BLaER1 (cell line): ENCODE data around the gene PRKG1.

ENCODE experiments used
- H3K27ac ChIP-seq: shearing (Covaris generic); formaldehyde crosslinking; 2 replicates; pipeline ENCODE4 v1.8.1; 2022
- H3K27me3 ChIP-seq: shearing (Covaris generic); formaldehyde crosslinking; 2 replicates; pipeline ENCODE4 v1.8.1; 2022
- H3K36me3 ChIP-seq: shearing (Covaris generic); formaldehyde crosslinking; 2 replicates; pipeline ENCODE4 v1.8.1; 2022
- H3K4me1 ChIP-seq: shearing (Covaris generic); formaldehyde crosslinking; 2 replicates; pipeline ENCODE4 v1.8.1; 2022
- H3K4me2 ChIP-seq: shearing (Covaris generic); formaldehyde crosslinking; 2 replicates; pipeline ENCODE4 v1.8.1; 2022
- H3K4me3 ChIP-seq: shearing (Covaris generic); formaldehyde crosslinking; 2 replicates; pipeline ENCODE4 v1.8.1; 2022
- H3K9ac ChIP-seq: shearing (Covaris generic); formaldehyde crosslinking; 2 replicates; pipeline ENCODE4 v1.8.1; 2022
- H3K9me3 ChIP-seq: shearing (Covaris generic); formaldehyde crosslinking; 2 replicates; pipeline ENCODE4 v1.8.1; 2022
- H4K20me1 ChIP-seq: shearing (Covaris generic); formaldehyde crosslinking; 2 replicates; pipeline ENCODE4 v1.8.1; 2022
- Cebpa-rat ChIP-seq: shearing (Covaris generic); IDR thresholded peaks from 2 replicates; pipeline ENCODE4 v1.8.1; 2022

The PRKG1 gene

GRCh38 chr10:51405580-51406351 lies 331.5 kb downstream of the PRKG1 start:
- Histone ChIP-seq H3K36me3 (no peaks in the 10 kb centered on the region), H3K27ac (no peak overlapping the region), H3K4me1 (no peaks in the 10 kb centered on the region), H3K4me2 (no peak overlapping the region), H3K9ac (no peak overlapping the region), H3K9me3 (no peaks in the 10 kb centered on the region), H4K20me1 (no peaks in the 10 kb centered on the region), H3K4me3 (no peak overlapping the region), H3K27me3 (no peaks in the 10 kb centered on the region)
- no peak for TF ChIP-seq Cebpa-rat

GRCh38 chr10:51406581-51406980 lies 332.3 kb downstream of the PRKG1 start:
- no peak overlapping the region for H3K27ac ChIP-seq
- H3K27me3 ChIP-seq = no peaks in the 10 kb centered on the region
- no peaks in the 10 kb centered on the region for H3K36me3 ChIP-seq
- no peak overlapping the region for H3K4me2 ChIP-seq
- H3K4me1 ChIP-seq = no peaks in the 10 kb centered on the region
- H4K20me1 ChIP-seq = no peaks in the 10 kb centered on the region
- no peaks in the 10 kb centered on the region for H3K9me3 ChIP-seq
- no peak for TF ChIP-seq Cebpa-rat
- no peak overlapping the region for H3K9ac ChIP-seq
- H3K4me3 ChIP-seq = no peak overlapping the region

- Histone ChIP-seq H4K20me1 (no peaks in the 10 kb centered on the region), H3K27me3 (no peaks in the 10 kb centered on the region), H3K4me3 (no peak overlapping the region), H3K9me3 (no peaks in the 10 kb centered on the region), H3K4me2 (no peak overlapping the region), H3K9ac (no peak overlapping the region), H3K4me1 (no peaks in the 10 kb centered on the region), H3K36me3 (no peaks in the 10 kb centered on the region), H3K27ac (no peak overlapping the region)
- no peak for TF ChIP-seq Cebpa-rat
These were observed 342.2 kb downstream of the PRKG1 start for GRCh38 chr10:51416494-51416893.

GRCh38 chr10:51419196-51420093 lies 345.2 kb downstream of the PRKG1 start:
- Histone ChIP-seq H3K4me1 (no peaks in the 10 kb centered on the region), H3K9me3 (no peaks in the 10 kb centered on the region), H3K36me3 (no peaks in the 10 kb centered on the region), H3K4me2 (no peak overlapping the region), H3K27me3 (no peaks in the 10 kb centered on the region), H3K27ac (no peak overlapping the region), H3K4me3 (no peak overlapping the region), H4K20me1 (no peaks in the 10 kb centered on the region), H3K9ac (no peak overlapping the region)
- TF ChIP-seq Cebpa-rat = no peak

- Histone ChIP-seq H3K4me2 (no peak overlapping the region), H3K9me3 (no peaks in the 10 kb centered on the region), H3K27me3 (no peaks in the 10 kb centered on the region), H3K9ac (no peak overlapping the region), H4K20me1 (no peaks in the 10 kb centered on the region), H3K36me3 (no peaks in the 10 kb centered on the region), H3K27ac (no peak overlapping the region), H3K4me3 (no peak overlapping the region), H3K4me1 (no peaks in the 10 kb centered on the region)
- TF ChIP-seq Cebpa-rat = no peak
These were observed 347.6 kb downstream of the PRKG1 start for GRCh38 chr10:51421853-51422252.

GRCh38 chr10:51422311-51423120 lies 348.2 kb downstream of the PRKG1 start:
- H3K27me3 ChIP-seq = no peaks in the 10 kb centered on the region
- H3K27ac ChIP-seq = no peak overlapping the region
- TF ChIP-seq Cebpa-rat = no peak
- H3K36me3 ChIP-seq = no peaks in the 10 kb centered on the region
- H3K4me2 ChIP-seq = peak overlapping the region; percentile 17; the same call in 1 of the 2 replicates
- no peaks in the 10 kb centered on the region for H3K4me1 ChIP-seq
- H3K9ac ChIP-seq = no peak overlapping the region
- no peak overlapping the region for H3K4me3 ChIP-seq
- no peaks in the 10 kb centered on the region for H4K20me1 ChIP-seq
- no peaks in the 10 kb centered on the region for H3K9me3 ChIP-seq

- no peaks in the 10 kb centered on the region for H4K20me1 ChIP-seq
- no peaks in the 10 kb centered on the region for H3K4me1 ChIP-seq
- H3K9me3 ChIP-seq = no peaks in the 10 kb centered on the region
- TF ChIP-seq Cebpa-rat = peak; percentile 23; the same call in 1 of the 2 replicates
- no peak overlapping the region for H3K4me2 ChIP-seq
- no peaks in the 10 kb centered on the region for H3K36me3 ChIP-seq
- H3K9ac ChIP-seq = no peak overlapping the region
- no peak overlapping the region for H3K4me3 ChIP-seq
- H3K27ac ChIP-seq = no peak overlapping the region
- no peaks in the 10 kb centered on the region for H3K27me3 ChIP-seq
These were observed 348.8 kb downstream of the PRKG1 start for GRCh38 chr10:51423121-51423452.

- H3K27ac ChIP-seq = no peak overlapping the region
- no peak overlapping the region for H3K4me2 ChIP-seq
- H3K9ac ChIP-seq = no peak overlapping the region
- H3K27me3 ChIP-seq = no peaks in the 10 kb centered on the region
- no peak overlapping the region for H3K4me3 ChIP-seq
- TF ChIP-seq Cebpa-rat = no peak
- no peaks in the 10 kb centered on the region for H3K4me1 ChIP-seq
- H4K20me1 ChIP-seq = no peaks in the 10 kb centered on the region
- no peaks in the 10 kb centered on the region for H3K36me3 ChIP-seq
- H3K9me3 ChIP-seq = no peaks in the 10 kb centered on the region
These were observed 351.1 kb downstream of the PRKG1 start for GRCh38 chr10:51425431-51425830.

- Histone ChIP-seq H3K4me3 (no peak overlapping the region), H3K9ac (no peak overlapping the region), H3K27ac (no peak overlapping the region), H3K27me3 (no peaks in the 10 kb centered on the region), H3K36me3 (no peaks in the 10 kb centered on the region), H4K20me1 (no peaks in the 10 kb centered on the region), H3K4me2 (no peak overlapping the region), H3K9me3 (no peaks in the 10 kb centered on the region), H3K4me1 (no peaks in the 10 kb centered on the region)
- TF ChIP-seq Cebpa-rat = no peak
These were observed 353.5 kb downstream of the PRKG1 start for GRCh38 chr10:51427758-51428157.

- Histone ChIP-seq H4K20me1 (no peaks in the 10 kb centered on the region), H3K4me3 (no peak overlapping the region), H3K4me1 (no peaks in the 10 kb centered on the region), H3K9ac (no peak overlapping the region), H3K27me3 (no peaks in the 10 kb centered on the region), H3K36me3 (no peaks in the 10 kb centered on the region), H3K27ac (no peak overlapping the region), H3K9me3 (no peaks in the 10 kb centered on the region), H3K4me2 (no peak overlapping the region)
- TF ChIP-seq Cebpa-rat = no peak
These were observed 356.2 kb downstream of the PRKG1 start for GRCh38 chr10:51430506-51430905.
